GM23338 (cell line): ENCODE data around the gene FARS2.

Experiments
- CREB1 ChIP-seq: fragments of 250-450 bp; sonication (Bioruptor Pico); IDR thresholded peaks from 2 replicates; pipeline ENCODE4 v1.5.0; 2020; ENCODE audit warnings: low read depth, mild to moderate bottlenecking, moderate library complexity
- EZH2 ChIP-seq: fragments of 200-600 bp; sonication (generic); IDR thresholded peaks from one replicate; pipeline ENCODE4 v1.8.0; 2017; ENCODE audit warnings: antibody characterized with exemption, mild to moderate bottlenecking, low read depth; ENCODE audit not compliant: unreplicated experiment
- EZH2phosphoT487 ChIP-seq: fragments of 200-600 bp; sonication (generic); IDR thresholded peaks from one replicate; pipeline ENCODE4 v1.8.1; 2018; ENCODE audit warnings: antibody characterized with exemption; ENCODE audit not compliant: unreplicated experiment
- POLR2AphosphoS5 ChIP-seq: IDR thresholded peaks from 2 replicates; pipeline ENCODE4 v1.6.1; 2016; ENCODE audit warnings: antibody characterized with exemption, low read depth
- TF ChIP-seq, protein P1 (sequence below), 2 experiments: fragments of 200-600 bp in 1 of 2; sonication (generic) in 1 of 2; conservative IDR thresholded peaks; 2 replicates each; pipeline versions ENCODE4 v1.5.1 to v1.6.1; 2016 to 2017; ENCODE audit warnings: antibody characterized with exemption in 2 of 2, low read depth in 2 of 2, mild to moderate bottlenecking in 2 of 2, moderate library complexity in 1 of 2
- TF ChIP-seq, protein P2 (sequence below): IDR thresholded peaks from one replicate; pipeline ENCODE4 v1.6.1; 2018; ENCODE audit warnings: antibody characterized with exemption; ENCODE audit not compliant: unreplicated experiment
- TF ChIP-seq, protein P3 (sequence below): IDR thresholded peaks from 2 replicates; pipeline ENCODE4 v1.6.1; 2016; ENCODE audit warnings: antibody characterized with exemption

DNA sequence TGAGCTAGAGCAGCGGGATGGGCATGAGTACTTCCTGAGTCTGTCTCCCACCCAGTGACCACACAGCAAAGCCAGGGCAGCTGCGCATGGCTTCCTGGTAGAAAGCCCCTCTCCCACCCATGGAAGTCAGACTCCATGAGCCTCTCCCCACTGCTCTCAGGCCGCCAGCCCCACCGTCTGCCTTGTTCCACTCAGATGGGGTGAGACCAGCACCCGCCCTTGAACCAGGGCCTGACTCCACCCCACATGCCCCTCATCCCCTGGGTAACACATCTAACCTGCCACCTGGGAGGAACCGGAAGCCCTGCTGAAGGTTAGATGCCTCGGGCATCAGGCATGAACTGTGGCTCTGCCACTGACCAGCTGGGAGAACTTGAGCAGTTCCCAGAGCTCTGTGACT lies 517.6 kb downstream of the FARS2 start:
- TF ChIP-seq, protein P1, sequence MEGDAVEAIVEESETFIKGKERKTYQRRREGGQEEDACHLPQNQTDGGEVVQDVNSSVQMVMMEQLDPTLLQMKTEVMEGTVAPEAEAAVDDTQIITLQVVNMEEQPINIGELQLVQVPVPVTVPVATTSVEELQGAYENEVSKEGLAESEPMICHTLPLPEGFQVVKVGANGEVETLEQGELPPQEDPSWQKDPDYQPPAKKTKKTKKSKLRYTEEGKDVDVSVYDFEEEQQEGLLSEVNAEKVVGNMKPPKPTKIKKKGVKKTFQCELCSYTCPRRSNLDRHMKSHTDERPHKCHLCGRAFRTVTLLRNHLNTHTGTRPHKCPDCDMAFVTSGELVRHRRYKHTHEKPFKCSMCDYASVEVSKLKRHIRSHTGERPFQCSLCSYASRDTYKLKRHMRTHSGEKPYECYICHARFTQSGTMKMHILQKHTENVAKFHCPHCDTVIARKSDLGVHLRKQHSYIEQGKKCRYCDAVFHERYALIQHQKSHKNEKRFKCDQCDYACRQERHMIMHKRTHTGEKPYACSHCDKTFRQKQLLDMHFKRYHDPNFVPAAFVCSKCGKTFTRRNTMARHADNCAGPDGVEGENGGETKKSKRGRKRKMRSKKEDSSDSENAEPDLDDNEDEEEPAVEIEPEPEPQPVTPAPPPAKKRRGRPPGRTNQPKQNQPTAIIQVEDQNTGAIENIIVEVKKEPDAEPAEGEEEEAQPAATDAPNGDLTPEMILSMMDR (conservative IDR thresholded peaks at IDR 0.05; ENCODE audit: low read depth in 2 of 2): no peak
- TF ChIP-seq, protein P2, sequence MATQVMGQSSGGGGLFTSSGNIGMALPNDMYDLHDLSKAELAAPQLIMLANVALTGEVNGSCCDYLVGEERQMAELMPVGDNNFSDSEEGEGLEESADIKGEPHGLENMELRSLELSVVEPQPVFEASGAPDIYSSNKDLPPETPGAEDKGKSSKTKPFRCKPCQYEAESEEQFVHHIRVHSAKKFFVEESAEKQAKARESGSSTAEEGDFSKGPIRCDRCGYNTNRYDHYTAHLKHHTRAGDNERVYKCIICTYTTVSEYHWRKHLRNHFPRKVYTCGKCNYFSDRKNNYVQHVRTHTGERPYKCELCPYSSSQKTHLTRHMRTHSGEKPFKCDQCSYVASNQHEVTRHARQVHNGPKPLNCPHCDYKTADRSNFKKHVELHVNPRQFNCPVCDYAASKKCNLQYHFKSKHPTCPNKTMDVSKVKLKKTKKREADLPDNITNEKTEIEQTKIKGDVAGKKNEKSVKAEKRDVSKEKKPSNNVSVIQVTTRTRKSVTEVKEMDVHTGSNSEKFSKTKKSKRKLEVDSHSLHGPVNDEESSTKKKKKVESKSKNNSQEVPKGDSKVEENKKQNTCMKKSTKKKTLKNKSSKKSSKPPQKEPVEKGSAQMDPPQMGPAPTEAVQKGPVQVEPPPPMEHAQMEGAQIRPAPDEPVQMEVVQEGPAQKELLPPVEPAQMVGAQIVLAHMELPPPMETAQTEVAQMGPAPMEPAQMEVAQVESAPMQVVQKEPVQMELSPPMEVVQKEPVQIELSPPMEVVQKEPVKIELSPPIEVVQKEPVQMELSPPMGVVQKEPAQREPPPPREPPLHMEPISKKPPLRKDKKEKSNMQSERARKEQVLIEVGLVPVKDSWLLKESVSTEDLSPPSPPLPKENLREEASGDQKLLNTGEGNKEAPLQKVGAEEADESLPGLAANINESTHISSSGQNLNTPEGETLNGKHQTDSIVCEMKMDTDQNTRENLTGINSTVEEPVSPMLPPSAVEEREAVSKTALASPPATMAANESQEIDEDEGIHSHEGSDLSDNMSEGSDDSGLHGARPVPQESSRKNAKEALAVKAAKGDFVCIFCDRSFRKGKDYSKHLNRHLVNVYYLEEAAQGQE: no peak
- TF ChIP-seq EZH2phosphoT487 (no peak), EZH2 (no peak), CREB1 (no peak), POLR2AphosphoS5 (no peak)
- TF ChIP-seq, protein P3, sequence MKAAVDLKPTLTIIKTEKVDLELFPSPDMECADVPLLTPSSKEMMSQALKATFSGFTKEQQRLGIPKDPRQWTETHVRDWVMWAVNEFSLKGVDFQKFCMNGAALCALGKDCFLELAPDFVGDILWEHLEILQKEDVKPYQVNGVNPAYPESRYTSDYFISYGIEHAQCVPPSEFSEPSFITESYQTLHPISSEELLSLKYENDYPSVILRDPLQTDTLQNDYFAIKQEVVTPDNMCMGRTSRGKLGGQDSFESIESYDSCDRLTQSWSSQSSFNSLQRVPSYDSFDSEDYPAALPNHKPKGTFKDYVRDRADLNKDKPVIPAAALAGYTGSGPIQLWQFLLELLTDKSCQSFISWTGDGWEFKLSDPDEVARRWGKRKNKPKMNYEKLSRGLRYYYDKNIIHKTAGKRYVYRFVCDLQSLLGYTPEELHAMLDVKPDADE: no peak
